Cardiac fibroblast (primary cell): ENCODE data around the gene CGGBP1.

Experiments
- DNase-seq, 2 donors: peaks; one replicate each; pipeline versions ENCODE4 v3.0.0 to v3.0.0-alpha.2; 2010; ENCODE audit warnings: low read depth in 2 of 2
- H3K4me3 ChIP-seq, 2 donors: replicated peaks in 1 of 2; 1 replicate in 1 of 2; 2 replicates in 1 of 2; pipeline ENCODE4 v1.5.1; 2011; ENCODE audit warnings: low read depth in 2 of 2, low read length in 2 of 2, mild to moderate bottlenecking in 2 of 2, moderate library complexity in 1 of 2
- CTCF ChIP-seq: IDR thresholded peaks from one replicate; pipeline ENCODE4 v1.5.1; 2011; ENCODE audit warnings: low read depth, mild to moderate bottlenecking, low read length, inconsistent platforms

CGGBP1 gene

DNA sequence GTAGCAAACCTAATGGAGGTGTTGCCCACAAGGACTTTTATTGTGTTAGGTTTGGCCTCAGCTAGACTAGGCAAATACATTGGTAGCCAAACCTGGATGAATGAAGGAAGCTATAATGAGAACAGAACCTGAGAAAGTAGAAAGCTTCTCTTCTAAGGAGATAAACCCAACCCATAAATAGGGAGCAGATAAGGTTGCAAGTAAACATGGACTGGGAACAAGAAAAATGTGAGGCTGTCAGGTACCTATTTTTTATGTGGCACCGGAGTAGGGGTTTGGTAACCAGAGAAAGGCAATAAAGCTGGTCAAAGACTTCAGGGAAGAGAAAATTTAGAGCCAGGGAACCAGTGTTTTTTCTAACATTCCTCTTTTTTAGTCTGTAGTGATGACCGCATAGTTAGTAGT, 25.3 kb upstream of the CGGBP1 start:
- no peak for TF ChIP-seq CTCF
- H3K4me3 ChIP-seq = no peak overlapping the region
- DNase-seq = no peak

DNA sequence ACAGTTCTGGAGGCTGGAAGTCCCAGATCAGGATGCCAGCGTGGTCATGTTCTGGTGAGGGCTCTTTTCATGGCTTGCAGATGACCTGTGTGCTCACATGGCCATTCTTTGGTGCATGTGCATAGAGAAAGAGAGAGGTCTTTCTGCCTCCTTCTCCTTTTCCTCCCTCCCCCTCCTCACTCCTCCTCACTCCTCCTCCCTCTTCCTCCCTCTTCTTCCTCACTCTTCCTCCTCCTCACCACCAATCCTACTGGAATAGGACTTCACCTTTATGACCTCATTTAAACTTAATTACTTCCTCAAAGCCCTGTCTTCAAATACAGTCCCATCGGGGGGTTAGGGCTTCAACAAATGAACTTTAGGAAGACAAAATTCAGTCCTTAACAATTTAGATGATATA, 24.0 kb upstream of the CGGBP1 start:
- DNase-seq = no peak
- no peak overlapping the region for H3K4me3 ChIP-seq
- no peak for TF ChIP-seq CTCF

- H3K4me3 ChIP-seq = no peak overlapping the region
- no peak for DNase-seq
- no peak for TF ChIP-seq CTCF
These were observed 20.1 kb upstream of the CGGBP1 start for GRCh38 chr3:88078932-88079331.

DNA sequence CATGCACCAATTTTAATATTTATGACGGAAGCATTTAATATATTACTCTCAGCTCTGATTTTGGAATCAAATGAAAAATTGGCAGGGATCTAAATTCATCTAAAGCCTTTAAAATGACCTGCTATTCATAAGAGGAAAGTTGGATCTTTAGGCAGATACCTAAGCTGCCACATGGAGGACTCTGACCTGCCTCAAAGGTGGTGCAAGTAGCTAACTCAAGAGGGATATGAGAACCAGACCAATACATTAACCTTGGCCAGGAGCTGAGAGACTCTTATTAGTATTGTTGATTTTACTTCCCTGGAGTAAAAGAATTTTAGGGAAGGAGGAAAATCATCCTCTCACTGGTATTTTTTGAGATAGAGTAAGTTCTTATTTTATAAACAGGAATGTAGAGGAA, 17.9 kb upstream of the CGGBP1 start:
- TF ChIP-seq CTCF = no peak
- H3K4me3 ChIP-seq = no peak overlapping the region
- DNase-seq = no peak

DNA sequence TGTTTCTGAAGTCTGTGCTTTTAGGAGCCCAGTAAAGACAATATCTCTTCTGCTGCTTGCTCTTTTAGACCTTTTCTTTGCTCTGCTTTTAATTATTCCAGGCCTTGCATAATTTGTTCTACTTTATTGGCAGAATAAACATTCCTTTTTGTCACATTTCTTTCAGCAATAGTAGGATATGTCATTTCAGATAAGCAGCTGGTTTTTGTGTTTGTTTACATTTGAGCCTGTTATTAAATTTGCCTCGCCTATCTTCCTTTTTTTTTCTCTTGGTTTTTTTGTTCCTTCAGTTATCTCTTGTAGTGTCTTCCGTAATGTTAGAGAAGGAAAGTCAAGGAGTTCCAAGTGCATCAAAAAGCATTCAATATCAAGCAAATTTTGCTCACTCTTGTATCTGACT, 16.7 kb upstream of the CGGBP1 start:
- DNase-seq = no peak
- H3K4me3 ChIP-seq = no peak overlapping the region
- TF ChIP-seq CTCF = no peak

- TF ChIP-seq CTCF = no peak
- no peak overlapping the region for H3K4me3 ChIP-seq
- no peak for DNase-seq
These were observed 16.3 kb upstream of the CGGBP1 start for GRCh38 chr3:88075072-88075471.

GRCh38 chr3:88061746-88062145, 2.9 kb upstream of the CGGBP1 start:
- peak overlapping the region in 1 of 2 donors; percentile 4 for H3K4me3 ChIP-seq
- DNase-seq = peak in 1 of 2 donors; percentile 23
- TF ChIP-seq CTCF = no peak
